Gastrocnemius medialis (tissue), 4 donors: ENCODE measurements around the gene ZNF625. TPM values are rescaled to one million over a fixed set of nuclear protein-coding genes. Genes with fewer than 3 reads are reported as not detected.
A peak's percentile ranks its signal among the peaks of the same experiment; 100 is the strongest.

ENCODE experiments used
- ATAC-seq, 2 donors: fragments of 150-250 bp; one replicate each; pipeline ENCODE4 v1.9.1; 2016
- DNase-seq, 2 donors: peaks; one replicate each; pipeline ENCODE4 v3.0.0-alpha.2; 2019
- H3K27ac ChIP-seq, 4 donors: fragments of 200-600 bp; sonication (generic); 1 replicate in 1 of 4; 2 replicates in 3 of 4; pipeline ENCODE4 v1.5.1; 2016 to 2018; ENCODE audit warnings: mild to moderate bottlenecking in 2 of 4, moderate library complexity in 1 of 4
- H3K27me3 ChIP-seq, 3 donors: fragments of 200-600 bp; sonication (generic) in 2 of 3; 1 replicate in 1 of 3; 2 replicates in 2 of 3; pipeline versions ENCODE4 v1.5.1 to v1.6.0; 2016 to 2019; ENCODE audit warnings: mild to moderate bottlenecking in 1 of 3, moderate library complexity in 1 of 3
- H3K36me3 ChIP-seq, 2 donors: fragments of 200-600 bp; sonication (generic) in 1 of 2; one replicate each; pipeline ENCODE4 v1.5.1; 2017 to 2018
- H3K4me1 ChIP-seq, 2 donors: fragments of 200-600 bp; sonication (generic) in 1 of 2; one replicate each; pipeline ENCODE4 v1.5.1; 2016 to 2017; ENCODE audit warnings: mild to moderate bottlenecking in 2 of 2
- H3K4me3 ChIP-seq, 4 donors: fragments of 200-600 bp; sonication (generic) in 3 of 4; 1 replicate in 1 of 4; 2 replicates in 3 of 4; pipeline ENCODE4 v1.5.1; 2016 to 2019; ENCODE audit warnings: mild to moderate bottlenecking in 2 of 4
- H3K9me3 ChIP-seq, 3 donors: fragments of 200-600 bp; sonication (generic) in 2 of 3; 1 replicate in 1 of 3; 2 replicates in 2 of 3; pipeline ENCODE4 v1.5.1; 2016 to 2019
- CTCF ChIP-seq, 5 experiments: fragments of 450-650 bp in 3 of 5; fragments of 200-600 bp in 2 of 5; sonication (generic) in 2 of 5; IDR thresholded peaks in 4 of 5; conservative IDR thresholded peaks in 1 of 5; 1 replicate in 4 of 5; 2 replicates in 1 of 5; pipeline ENCODE4 v1.5.1; 2016 to 2019; ENCODE audit warnings: antibody characterized with exemption in 5 of 5, mild to moderate bottlenecking in 3 of 5, moderate library complexity in 3 of 5
- POLR2A ChIP-seq, 2 donors: fragments of 450-650 bp; IDR thresholded peaks; one replicate each; pipeline ENCODE4 v1.6.1; 2017; ENCODE audit warnings: antibody characterized with exemption in 2 of 2, mild to moderate bottlenecking in 2 of 2, moderate library complexity in 2 of 2
- in situ Hi-C, 4 donors: fragments of 200-750 bp; cut with MboI; loops; one replicate each; pipeline versions ENCODE4 v1.15.0 to v1.8.0; 2017; ENCODE audit warnings: low sequenced_read_pairs in 4 of 4
- intact Hi-C: fragments of 100-400 bp; cut with DNase I; formaldehyde crosslinking; loops from one replicate; pipeline ENCODE4 v1.15.1; 2023; ENCODE audit warnings: low total_unique reads
- total RNA-seq, 4 donors: library from RNA; depleted of rRNA; stranded (reverse); fragments of >200 nt; gene quantifications; one replicate each; pipeline versions ENCODE4 v1.1.0 to v1.2.3, GENCODE V29; 2016

ZNF625 gene
- total RNA-seq, 4 donors from 2014 or later, result 0.22 to 1.4 (median 0.50) TPM

GRCh38 chr19:12140545-12141404, 15.8 kb downstream of the ZNF625 start:
- peak; percentile 73 to 83 for DNase-seq
- intact Hi-C loops, result loop anchor here (1.0 to 2.0 kb wide), 9 partner anchors 50 to 343 kb away; partner anchors contain the start of genes ZNF433 and ZNF844
- in situ Hi-C loops, result loop anchor here (5.0 to 25.0 kb wide), 7 partner anchors 78 to 346 kb away; partner anchors contain the start of genes ZNF491 (in 3 of the 4), ZNF69 (in 1 of the 4), ZNF844 (in 1 of the 4) and ZNF878 (in 1 of the 4)

DNA sequence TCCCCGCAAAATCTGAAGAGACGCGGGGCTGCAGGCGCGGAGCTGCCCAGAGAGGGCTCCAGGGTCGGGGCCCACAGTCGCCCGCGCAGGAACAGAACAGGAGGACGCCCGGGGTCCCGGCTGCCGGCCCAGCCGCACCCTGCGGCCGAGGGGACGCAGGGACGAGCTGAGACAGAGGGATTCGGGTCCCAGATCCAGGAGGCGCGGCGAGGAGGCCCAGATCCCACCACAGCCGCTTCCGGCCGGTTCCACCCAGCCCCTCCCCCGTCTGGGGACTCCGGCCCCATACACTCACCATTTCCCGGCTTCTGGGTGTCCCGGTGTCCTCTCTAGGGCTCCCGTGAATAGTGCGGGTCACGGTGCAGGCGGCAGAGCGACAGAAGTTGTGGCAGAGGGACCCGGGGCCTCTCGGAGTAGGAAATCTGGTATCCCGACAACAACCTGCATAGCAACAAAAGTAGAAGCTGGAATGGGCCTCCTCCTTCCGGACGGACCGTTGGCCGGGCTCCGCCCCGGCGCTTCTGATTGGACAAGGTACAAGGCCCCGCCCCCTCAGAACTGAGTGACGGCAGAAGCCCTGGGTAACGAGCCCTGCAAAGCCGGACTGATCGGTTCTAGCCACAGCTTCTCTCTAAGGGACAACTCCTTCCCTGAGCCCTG, 16.5 kb downstream of the ZNF625 start, which contains the start of gene ZNF20:
Gene ZNF20, minus strand, starts transcription at position 466 of the 660 bp plus-strand sequence. Its CDS starts 168 bp downstream, at position 298.
- Histone ChIP-seq H3K36me3 (peaks cover 0 to 19% of the 10 kb centered on the region in 2 donors), H3K27me3 (no peaks in the 10 kb centered on the region), H3K4me3 (peak within 1 kb of the TSS; percentile 84 to 96 (median 90)), H3K9me3 (no peaks in the 10 kb centered on the region), H3K4me1 (peaks cover 4 to 16% of the 10 kb centered on the region in 2 donors), H3K27ac (peak within 1 kb of the TSS; percentile 74 to 81 (median 78))
- TF ChIP-seq POLR2A (IDR thresholded peaks at IDR 0.05) (peak in 1 of 2 donors; percentile 26), CTCF (IDR thresholded peaks at IDR 0.05 in 4 of 5, conservative IDR thresholded peaks at IDR 0.05 in 1 of 5) (peak in 1 of 5 experiments; percentile 7)
- intact Hi-C loops, result loop anchor here (1.0 to 2.0 kb wide), 7 partner anchors 49 to 343 kb away; partner anchors contain the start of genes ZNF433 and ZNF844
- DNase-seq (peak; percentile 88 to 91), ATAC-seq (peak; percentile 97 to 98)
- in situ Hi-C loops, result loop anchor here (5.0 to 25.0 kb wide), 7 partner anchors 78 to 345 kb away; partner anchors contain the start of genes ZNF491 (in 3 of the 4), ZNF69 (in 1 of the 4), ZNF844 (in 1 of the 4) and ZNF878 (in 1 of the 4)

More at GRCh38 chr19:12140545-12141404, 15.8 kb downstream of the ZNF625 start:
- Histone ChIP-seq H3K27me3 (no peaks in the 10 kb centered on the region), H3K9me3 (no peaks in the 10 kb centered on the region), H3K4me1 (peaks cover 4 to 16% of the 10 kb centered on the region in 2 donors), H3K27ac (peak overlapping the region in 3 of 4 donors; percentile 74 to 81 (median 77)), H3K4me3 (peak overlapping the region; percentile 84 to 96 (median 90)), H3K36me3 (peaks cover 0 to 19% of the 10 kb centered on the region in 2 donors)
- TF ChIP-seq CTCF (IDR thresholded peaks at IDR 0.05 in 4 of 5, conservative IDR thresholded peaks at IDR 0.05 in 1 of 5) (peak; percentile 93 to 97 (median 94)), POLR2A (IDR thresholded peaks at IDR 0.05) (no peak)
- ATAC-seq, result peak; percentile 83 to 84

DNA sequence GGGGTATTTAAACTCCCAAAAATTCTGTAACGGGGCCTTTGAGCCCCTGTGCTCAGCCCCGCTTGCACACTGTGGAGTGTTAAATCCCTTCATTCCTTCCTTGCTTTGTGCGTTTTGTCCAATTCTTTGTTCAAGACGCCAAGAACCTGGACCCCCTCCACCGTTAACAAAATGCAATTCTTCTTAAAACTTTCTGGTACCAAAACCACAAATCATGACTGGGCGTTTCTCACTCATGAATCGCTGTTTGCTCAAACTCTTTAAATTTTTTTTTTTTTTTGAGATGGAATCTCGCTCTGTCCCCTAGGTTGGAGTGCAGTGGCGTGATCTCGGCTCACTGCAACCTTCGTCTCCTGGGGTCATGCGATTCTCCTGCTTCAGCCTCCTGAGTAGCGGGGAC, 17.3 kb downstream of the ZNF625 start:
- Histone ChIP-seq H3K9me3 (no peaks in the 10 kb centered on the region), H3K27ac (peak overlapping the region in 1 of 4 donors; percentile 77), H3K36me3 (peaks cover 0 to 25% of the 10 kb centered on the region in 2 donors), H3K4me3 (peak overlapping the region; percentile 84 to 96 (median 90)), H3K4me1 (peaks cover 4 to 16% of the 10 kb centered on the region in 2 donors), H3K27me3 (no peaks in the 10 kb centered on the region)
- no peak for DNase-seq
- intact Hi-C loops (no loop called here), in situ Hi-C loops (loop anchor here in 1 of 4 donors (25.0 kb wide), 1 partner anchor 227 kb away; no protein-coding TSS in a partner anchor)
- TF ChIP-seq POLR2A (IDR thresholded peaks at IDR 0.05), result no peak
- TF ChIP-seq CTCF (IDR thresholded peaks at IDR 0.05 in 4 of 5, conservative IDR thresholded peaks at IDR 0.05 in 1 of 5), result no peak
- ATAC-seq, result no peak

GRCh38 chr19:12137221-12137940, 19.2 kb downstream of the ZNF625 start:
- no peak overlapping the region for H3K27ac ChIP-seq
- peaks cover 4 to 16% of the 10 kb centered on the region in 2 donors for H3K4me1 ChIP-seq
- peaks cover 5 to 12% (median 8%) of the 10 kb centered on the region in 3 donors for H3K9me3 ChIP-seq
- H3K4me3 ChIP-seq, result no peak overlapping the region
- no peaks in the 10 kb centered on the region for H3K27me3 ChIP-seq
- in situ Hi-C loops (loop anchor here in 1 of 4 donors (25.0 kb wide), 1 partner anchor 225 kb away; no protein-coding TSS in a partner anchor), intact Hi-C loops (no loop called here)
- ATAC-seq (no peak), DNase-seq (no peak)
- TF ChIP-seq CTCF (IDR thresholded peaks at IDR 0.05 in 4 of 5, conservative IDR thresholded peaks at IDR 0.05 in 1 of 5) (peak in 2 of 5 experiments; percentile 15 to 21), POLR2A (IDR thresholded peaks at IDR 0.05) (no peak)
- H3K36me3 ChIP-seq, result peaks cover 11 to 44% of the 10 kb centered on the region in 2 donors
